Activated CD4-positive, alpha-beta T cell treated with anti-CD3 and anti-CD28 coated beads, Interleukin-2, amount 50 U/mL, for 16 hours (primary cell): ENCODE measurements around the gene CDK17.
"Not testable (repeated sequence)": the region's sequence is repeated elsewhere in the genome, so short reads cannot be mapped to it uniquely, and the experiment has no call there.

Experiments
- DNase-seq: peaks from one replicate; pipeline ENCODE4 v3.0.0-alpha.2; 2020

CDK17 gene

GRCh38 chr12:96386794-96387193 is 13.4 kb downstream of the CDK17 start:
- DNase-seq, result no peak

DNA sequence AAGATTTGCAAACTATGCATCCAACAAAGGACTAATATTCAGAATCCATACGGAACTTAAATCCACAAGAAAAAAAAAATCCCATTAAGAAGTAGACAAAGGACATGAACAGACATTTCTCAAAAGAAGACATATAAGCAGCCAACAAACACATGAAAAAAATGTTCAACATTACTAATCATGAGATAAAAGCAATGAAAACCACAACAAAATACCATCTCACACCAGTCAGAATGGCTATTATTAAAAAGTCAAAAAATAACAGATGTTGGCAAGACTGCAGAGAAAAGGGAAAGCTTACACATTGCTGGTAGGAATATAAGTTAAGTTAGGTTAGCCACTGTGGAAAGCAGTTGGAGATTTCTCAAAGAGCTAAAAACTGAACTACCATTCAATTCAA is 16.2 kb downstream of the CDK17 start:
- DNase-seq, result no peak

- no peak for DNase-seq
Measured at GRCh38 chr12:96383371-96383770, 16.9 kb downstream of the CDK17 start.

- not testable (repeated sequence) for DNase-seq
Measured at GRCh38 chr12:96379743-96380142, 20.5 kb downstream of the CDK17 start.

- DNase-seq, result no peak
Measured at GRCh38 chr12:96378319-96378718, 21.9 kb downstream of the CDK17 start.

DNA sequence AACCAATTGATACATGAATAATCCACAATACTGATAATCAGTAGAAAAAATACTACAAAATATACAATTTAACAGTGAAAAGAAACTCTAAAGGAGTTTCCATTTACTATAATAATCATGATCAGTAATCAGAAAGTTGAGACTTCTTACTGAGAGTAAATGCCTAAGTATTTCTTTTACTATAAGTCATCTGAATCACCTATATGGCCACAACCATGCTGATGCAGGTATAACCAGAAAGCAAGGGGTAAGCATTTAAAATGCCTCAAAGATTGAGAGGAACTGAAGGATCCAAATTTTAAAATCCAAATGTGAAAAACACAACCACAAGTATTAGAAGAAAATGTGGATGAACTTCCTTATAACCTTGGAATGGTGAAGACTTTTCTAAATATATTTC is 23.4 kb downstream of the CDK17 start:
- no peak for DNase-seq

GRCh38 chr12:96375841-96376604 is 24.2 kb downstream of the CDK17 start:
- no peak for DNase-seq

DNA sequence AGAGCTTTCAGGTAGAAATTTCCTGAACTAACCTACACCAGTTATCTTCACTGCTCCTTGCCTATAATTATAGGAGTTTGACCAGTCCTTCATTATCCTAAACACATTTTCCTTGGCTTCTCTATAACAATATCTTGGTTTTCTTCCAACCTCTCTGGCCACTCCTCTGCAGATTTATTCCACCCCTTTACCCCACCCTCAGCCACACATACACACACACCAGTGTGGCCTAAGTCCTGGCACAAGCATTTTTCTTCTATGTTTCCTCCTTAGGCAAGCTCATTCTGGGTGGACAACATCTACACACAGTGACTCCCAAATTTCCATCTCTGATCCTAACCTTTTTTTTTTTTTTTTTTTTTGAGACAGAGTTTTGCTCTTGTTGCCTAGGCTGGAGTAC is 25.1 kb downstream of the CDK17 start:
- DNase-seq, result no peak

- DNase-seq, result no peak
Measured at GRCh38 chr12:96371790-96372699, 28.2 kb downstream of the CDK17 start.

DNA sequence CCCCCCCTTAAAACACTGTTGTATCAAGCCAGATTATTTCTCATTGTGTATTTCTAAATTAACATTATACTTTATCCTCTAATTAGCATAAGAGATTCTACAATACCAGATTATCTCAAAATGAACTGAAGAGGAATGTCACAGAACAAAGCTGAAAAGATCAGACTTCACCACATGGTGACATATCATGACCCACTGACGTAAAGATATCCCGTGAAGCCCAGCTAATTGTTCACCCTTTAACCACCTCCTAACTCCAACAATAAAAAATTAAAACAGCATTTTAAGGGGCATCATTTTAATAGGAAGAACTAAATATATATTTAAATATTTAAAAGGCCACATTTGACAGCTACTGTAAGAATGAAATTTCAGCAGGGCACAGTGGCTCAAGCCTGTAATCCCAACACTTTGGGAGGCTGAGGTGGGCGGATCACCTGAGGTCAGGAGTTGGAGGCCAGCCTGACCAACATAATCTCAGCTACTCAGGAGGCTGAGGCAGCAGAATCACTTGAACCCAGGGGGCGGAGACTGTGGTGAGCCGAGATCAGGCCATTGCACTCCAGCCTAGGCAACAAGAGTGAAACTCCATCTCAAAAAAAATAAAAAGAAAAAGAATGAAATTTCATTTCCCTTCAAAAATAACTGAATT is 29.0 kb downstream of the CDK17 start:
- DNase-seq, result no peak

GRCh38 chr12:96368687-96369086 is 31.6 kb downstream of the CDK17 start:
- DNase-seq, result no peak

GRCh38 chr12:96368233-96368632 is 32.0 kb downstream of the CDK17 start:
- DNase-seq, result no peak

GRCh38 chr12:96366381-96366654 is 33.9 kb downstream of the CDK17 start:
- no peak for DNase-seq

GRCh38 chr12:96365604-96366380 is 34.4 kb downstream of the CDK17 start:
- no peak for DNase-seq

DNA sequence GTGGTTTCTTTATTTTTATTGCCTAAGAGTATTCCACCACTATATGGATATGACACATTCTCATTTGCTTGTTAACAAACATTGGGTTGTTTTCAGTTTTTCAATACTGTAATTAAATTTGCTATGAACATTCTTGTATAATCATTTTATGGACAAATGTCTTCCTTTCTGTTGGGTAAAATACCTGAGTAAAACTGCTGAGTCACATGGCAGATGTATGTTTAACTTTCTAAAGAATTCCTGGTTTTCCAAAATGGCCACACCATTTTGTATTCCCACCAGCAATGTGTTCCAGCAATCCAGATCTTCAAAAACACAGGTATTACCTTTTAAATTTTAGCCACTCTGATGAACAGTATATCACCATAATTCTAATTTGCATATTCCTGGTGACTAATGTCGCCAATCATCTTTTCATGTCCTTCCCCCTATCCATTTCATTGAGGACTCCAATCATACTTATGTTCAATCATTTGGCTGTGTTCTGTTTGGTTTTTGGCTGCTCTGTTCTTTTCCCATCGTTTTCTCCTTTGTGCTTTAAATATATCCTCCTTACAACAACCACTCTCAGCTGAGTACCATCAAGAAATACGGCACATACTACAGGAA is 36.0 kb downstream of the CDK17 start:
- no peak for DNase-seq

DNA sequence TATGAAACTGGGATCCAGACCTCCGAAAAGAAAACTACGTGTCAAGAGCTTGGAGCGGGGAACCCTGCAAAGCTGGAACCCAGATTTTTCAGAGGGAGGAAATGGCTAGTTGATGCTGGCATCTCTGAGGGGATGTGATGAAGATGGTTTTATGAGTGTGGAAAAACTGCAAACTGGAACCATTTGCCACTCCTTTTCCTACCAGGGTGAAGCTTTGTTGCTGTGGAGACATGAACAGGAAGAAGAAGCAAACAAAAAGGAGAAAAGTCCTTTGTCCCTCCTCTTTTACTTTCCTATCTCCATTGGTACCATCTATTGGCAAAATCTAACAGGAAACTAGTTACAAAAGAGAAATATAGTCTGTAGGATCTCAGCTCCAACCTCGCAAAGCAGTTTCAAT is 39.2 kb downstream of the CDK17 start:
- DNase-seq, result no peak

GRCh38 chr12:96360550-96360949 is 39.7 kb downstream of the CDK17 start:
- DNase-seq, result no peak

GRCh38 chr12:96359328-96359727 is 40.9 kb downstream of the CDK17 start:
- DNase-seq, result no peak

DNA sequence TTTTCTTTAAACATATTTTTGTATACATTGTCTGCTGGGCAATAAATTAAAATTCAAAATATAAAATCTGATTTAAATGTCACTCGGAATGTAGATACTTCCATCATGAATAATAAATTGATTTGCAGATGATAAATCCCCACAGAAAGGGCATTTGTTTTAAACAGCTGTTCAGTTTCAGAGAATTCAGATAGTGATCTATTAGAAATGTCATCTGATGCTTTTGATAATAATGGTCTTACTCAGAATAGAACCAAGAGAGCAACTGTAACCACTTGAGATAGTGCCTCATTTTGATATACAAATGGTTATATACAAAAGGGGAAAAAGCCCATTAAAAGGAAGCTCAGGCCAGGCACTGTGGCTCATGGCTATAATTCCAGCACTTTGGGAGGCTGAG is 43.4 kb downstream of the CDK17 start:
- DNase-seq, result no peak

GRCh38 chr12:96354844-96355534 is 45.2 kb downstream of the CDK17 start:
- DNase-seq, result no peak

DNA sequence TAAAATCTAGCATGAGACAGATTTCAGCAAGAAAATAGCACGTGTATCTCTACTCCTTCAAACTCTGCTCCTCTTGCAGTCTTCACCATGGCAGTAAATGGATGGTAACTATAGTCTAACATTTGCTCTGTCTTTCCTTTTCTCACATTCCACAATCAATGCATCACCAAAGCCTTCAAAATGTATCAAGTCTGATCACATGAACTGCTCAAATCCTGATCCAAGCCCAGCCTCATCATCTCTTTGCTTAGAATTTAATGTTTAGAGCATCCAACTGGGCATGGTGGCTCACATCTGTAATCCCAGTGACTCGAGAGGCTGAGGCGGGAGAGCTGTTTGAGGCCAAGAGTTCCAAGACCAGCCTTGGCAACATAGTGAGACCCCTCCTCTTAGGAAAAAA is 45.9 kb downstream of the CDK17 start:
- no peak for DNase-seq
